HG03432 (cell line): Measurements from ENCODE around the gene PET100.

Source experiments
- ATAC-seq: cut with Tn5 transposase; IDR thresholded peaks from one replicate; pipeline ENCODE4 v1.9.1; 2021; ENCODE audit warnings: mild to moderate bottlenecking, moderate library complexity; ENCODE audit not compliant: unreplicated experiment

Gene PET100, protein sequence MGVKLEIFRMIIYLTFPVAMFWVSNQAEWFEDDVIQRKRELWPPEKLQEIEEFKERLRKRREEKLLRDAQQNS

DNA sequence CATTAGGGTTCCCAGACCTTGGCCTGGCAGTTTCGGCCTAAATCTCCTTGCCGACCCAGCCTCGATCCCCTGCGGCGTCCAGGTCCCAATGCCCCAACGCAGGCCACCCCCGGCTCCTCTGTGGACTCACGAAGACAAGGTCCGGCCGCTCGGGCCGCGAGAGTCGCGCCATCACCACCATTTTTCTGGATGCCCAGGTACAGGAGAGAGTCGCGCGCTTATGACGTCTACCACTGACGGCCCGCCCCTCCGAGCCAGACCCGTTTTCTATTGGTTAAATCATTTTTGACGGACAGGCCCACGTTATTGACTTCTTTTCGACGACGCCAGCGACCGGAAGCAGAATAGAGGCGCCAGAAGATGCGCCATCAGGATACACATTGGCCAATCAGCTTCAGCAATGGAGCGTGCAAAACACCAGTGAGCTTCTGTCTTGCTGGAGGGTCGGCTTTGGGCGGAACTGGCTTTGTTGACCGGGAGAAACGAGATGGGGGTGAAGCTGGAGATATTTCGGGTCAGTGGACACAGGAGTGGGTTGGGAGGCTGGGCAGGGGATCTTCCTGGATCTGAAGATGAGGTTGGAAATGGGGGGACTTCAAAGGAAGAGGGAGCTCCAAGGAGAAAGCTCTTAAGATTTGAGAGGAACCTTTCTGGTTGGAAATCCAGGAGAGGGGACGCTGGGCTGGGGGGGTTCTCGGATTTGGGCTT lies at the start of gene PET100, which contains the start of gene XAB2:
PET100 (plus strand) TSS at position 447 of the 708 bp plus-strand sequence; CDS start at position 488, 41 bp downstream.
XAB2 (minus strand) TSS at position 199 of the 708 bp plus-strand sequence; CDS start at position 181, 18 bp downstream.
- peak; percentile 79 for ATAC-seq

DNA sequence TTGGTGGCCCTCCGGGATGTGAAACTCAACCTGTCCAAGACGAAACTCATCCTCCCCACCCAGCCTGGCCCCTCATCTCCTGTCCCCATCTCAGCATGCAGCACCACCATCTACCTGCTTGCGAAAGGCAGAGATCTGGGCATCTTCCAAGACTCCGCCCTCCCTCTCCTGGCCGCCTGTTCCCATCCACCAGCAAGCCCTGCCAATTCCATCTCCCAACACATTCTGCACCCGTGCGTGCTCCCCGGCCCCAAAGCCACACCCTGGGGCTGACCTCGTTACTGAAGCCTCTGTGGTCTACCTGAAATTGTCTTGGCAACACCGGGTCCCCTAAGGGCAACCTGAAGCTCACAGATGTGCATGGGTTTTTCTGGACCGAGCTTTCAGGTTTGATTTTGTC lies 47.1 kb upstream of the PET100 start:
- ATAC-seq, result no peak

DNA sequence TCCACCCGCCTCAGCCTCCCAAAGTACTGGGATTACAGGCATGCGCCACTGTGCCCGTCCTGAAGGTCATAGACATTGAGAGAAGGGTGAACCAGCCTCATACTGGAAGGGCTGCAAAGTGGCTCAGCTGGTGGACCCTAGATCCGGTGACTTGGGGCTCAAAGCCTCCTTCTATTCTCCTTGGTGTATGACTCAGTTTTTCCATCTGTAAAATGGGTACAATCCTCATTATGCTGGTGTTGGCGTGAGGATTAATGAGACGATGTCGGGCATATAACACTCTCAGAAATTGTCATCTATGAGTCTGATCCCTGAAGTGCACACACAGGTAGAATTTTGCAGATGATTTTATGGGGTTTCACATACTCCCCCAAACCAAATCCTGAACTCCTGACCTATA lies 39.8 kb upstream of the PET100 start:
- ATAC-seq, result no peak

DNA sequence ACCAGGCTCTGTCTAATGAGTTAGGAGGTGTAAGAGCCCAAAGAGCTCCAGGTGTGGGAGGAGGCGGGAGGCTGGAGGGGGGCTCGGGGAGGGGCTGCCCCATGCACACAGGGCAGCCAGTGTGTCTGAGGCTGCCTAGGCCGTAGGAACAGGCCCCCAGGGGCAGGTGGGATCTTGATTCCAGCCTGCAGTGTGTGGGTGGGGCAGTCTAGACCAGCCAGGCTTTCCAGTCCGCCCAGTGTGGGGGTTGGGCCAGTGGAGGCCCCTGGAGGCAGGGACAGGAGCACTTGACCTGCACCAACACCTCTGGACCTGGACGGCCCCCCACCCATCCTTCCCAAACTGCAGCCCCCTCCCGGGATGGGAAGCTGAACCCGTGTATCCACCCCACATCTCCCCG lies 39.3 kb upstream of the PET100 start:
- no peak for ATAC-seq

DNA sequence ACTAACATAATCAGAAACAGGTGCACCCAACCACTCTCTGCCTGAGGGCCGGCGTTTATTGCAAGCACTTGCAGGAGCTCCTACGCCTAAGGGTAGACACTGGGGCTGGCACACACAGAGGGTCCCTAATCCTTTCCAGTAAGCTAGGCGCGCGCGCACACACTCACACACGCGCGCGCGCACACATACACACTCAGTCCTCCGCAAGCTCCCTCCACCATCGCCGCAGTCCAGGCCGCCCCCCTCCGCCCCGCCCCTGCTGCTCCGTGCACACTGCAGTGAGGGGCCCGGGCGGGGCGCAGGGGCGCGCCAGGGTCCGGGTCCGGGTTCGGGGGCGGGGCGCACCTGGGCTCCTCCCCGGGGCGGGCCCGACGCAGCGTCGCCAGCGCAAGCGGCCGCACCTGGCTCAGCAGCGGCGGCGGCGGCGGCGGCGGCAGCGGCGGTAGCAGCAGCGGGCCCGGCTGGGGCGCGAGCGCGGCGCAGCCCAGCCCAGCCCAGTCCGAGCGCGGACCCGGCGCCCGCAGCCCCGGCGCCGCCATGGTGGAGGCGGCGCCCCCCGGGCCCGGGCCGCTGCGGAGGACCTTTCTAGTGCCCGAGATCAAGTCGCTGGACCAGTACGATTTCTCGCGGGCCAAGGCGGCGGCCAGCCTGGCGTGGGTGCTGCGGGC lies 34.0 kb upstream of the PET100 start, which contains the start of gene CAMSAP3:
CAMSAP3 (plus strand) TSS at position 398 of the 668 bp plus-strand sequence; CDS start at position 538, 140 bp downstream.
- ATAC-seq, result peak; percentile 48

DNA sequence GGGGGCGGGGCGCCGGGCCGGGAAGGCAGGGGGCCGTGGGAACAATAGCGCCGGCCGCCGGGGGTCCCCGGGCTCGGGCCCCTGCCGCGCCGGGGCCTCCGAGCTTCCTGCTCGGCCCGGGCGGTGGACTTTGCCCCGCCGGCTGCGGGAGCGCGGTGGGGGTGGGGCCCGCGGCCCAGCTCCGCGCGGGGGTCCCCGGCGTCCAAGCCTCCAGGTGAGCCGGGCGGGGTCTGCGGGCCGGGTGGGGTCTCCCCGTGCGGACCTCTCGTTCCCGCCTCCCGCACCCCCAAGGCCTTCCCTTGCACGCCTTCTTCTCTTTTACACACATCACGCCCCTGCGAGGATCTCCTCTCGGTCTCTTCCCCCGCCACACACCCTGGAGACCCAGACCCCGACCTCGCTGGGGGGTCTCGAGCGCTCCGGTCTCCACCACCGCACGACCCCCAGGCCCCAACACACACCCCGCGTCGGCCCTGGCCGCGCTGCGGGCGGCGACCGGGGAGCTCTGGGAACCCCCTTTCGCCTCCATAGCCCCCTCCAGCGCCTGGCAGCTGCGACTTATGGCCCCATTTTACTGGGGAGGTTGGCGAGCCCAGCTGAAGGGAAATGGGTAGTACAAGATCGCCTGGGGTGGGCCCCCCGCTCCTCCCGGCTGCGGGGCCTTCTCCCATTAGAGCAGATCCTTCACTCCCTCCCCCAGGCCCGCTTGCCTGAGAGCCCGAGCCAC lies 33.2 kb upstream of the PET100 start:
- ATAC-seq, result no peak

DNA sequence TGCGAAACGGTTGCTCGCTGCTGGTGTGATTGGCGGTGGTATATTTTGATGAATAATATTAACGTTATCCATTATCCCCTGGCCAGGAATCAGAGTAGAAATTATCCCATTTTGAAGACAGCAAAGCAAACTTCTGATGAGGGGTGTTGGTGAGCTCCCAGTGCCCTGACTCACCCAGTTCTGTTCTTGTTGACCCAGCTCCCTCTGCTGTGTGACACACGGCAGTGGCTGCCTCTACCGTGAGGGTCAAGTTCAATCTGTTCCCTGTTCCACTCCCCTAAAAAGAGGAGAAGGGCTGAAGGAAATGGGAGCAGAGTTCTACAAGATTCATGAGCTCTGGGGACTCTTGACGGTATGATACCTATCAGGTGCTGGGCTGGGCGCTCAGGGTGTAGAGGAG lies 31.9 kb upstream of the PET100 start:
- ATAC-seq, result no peak

DNA sequence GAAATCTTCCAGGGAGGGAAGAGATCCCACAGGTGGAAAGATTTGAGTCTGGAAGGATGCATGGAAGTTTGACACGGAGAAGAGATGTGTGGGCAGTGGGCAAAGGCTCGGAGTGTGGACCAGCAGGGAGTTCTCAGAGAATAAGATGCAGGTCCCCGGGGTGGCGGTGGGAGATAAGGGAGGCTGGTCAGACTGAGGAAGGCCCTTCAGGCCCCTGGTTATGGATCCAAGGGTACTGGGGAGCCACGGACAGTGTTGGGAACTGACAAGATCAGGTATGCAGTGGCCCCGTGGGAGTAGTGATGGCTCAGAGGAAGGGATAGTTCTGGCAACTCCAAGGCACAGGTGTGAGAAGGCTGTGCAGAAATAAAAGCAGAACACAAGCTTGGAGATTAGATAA lies 31.4 kb upstream of the PET100 start:
- no peak for ATAC-seq

DNA sequence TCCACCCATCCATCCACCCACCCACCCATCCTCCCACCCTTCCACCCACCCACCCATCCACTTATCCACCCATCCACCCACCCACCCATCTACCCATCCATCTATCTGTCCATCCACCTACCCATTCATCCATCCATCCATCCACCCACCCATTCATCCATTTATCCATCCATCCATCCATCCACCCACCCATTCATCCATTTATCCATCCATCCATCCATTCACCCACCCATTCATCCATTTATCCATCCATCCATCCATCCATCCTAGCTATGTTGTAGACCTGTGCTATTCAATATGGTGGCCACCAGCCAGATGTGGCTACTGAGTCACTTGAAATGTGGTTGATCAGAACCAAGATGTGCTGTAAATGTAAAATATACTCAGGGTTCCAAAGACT lies 28.9 kb upstream of the PET100 start:
- no peak for ATAC-seq

DNA sequence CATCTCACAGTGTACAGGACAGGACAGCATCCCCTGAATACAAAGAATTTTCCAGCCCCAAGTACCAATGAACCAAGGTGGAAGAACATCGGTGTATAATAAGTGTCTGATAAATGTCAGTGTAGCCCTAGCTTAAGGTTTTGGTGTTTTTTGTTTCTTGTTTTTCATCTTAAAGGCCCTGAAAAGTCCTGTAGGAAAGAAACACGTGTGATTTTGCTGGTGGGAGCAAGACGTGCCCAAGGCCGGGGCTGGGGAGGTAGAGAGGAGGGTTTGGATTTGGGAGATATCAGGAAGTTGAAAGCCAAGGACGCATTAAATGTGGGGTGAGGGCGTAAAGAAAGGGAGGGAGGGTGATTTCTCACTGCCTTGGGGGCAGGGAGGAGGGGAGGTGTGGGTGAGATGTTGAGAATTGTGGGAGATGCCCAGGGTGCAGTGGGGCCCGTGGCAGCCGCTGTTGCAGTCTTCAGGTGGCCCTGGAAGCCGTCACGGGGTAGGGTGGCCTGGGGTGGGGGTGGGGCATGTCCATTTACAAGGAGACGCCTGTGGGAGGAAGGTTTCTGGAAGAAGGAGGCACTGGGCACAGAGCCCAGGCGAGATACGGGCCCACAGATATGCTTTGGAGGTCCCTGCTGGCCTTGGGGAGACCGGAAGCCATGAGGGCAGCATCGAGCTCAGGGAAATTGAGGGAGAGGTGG lies 27.2 kb upstream of the PET100 start:
- no peak for ATAC-seq

DNA sequence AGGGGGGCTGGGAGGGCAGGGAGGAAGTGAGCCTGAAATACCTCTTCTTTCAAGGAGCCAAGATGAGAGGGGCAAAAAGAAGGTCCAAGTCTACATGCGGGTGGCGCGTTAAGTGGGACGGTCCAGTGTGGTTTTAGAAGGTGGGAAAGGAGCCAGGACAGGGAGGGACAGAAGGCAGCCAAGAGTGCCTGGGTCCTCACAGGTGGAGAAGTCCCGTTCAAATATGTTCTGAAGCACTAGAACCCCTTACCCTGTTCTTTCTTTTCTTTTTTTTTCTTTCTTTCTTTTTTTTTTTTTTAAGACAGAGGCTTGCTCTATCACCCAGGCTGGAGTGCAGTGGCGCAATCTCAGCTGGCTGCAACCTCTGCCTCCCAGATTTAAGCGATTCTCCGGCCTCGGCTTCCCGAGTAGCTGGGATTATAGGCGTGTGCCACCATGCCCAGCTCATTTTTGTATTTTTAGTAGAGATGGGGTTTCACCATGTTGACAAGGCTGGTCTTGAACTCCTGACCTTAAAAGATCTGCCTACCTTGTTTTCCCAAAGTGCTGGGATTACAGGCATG lies 26.6 kb upstream of the PET100 start:
- no peak for ATAC-seq

DNA sequence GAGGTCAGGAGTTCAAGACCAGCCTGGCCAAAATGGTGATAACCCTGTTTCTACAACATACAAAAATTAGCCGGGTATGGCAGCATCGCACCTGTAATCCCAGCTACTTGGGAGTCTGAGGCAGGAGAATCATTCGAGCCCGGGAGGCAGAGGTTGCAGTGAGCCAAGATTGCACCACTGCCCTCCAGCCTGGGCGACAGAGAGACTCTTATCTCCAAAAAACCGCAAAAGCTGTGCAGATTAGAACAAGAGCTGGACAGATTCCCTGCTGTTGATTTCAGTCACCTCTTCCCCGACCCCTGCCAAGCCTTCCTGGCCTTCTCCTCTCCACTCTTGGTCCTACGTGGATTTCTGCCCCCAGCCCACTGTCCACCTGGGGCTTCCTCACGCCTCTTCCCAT lies 25.7 kb upstream of the PET100 start:
- ATAC-seq, result no peak

DNA sequence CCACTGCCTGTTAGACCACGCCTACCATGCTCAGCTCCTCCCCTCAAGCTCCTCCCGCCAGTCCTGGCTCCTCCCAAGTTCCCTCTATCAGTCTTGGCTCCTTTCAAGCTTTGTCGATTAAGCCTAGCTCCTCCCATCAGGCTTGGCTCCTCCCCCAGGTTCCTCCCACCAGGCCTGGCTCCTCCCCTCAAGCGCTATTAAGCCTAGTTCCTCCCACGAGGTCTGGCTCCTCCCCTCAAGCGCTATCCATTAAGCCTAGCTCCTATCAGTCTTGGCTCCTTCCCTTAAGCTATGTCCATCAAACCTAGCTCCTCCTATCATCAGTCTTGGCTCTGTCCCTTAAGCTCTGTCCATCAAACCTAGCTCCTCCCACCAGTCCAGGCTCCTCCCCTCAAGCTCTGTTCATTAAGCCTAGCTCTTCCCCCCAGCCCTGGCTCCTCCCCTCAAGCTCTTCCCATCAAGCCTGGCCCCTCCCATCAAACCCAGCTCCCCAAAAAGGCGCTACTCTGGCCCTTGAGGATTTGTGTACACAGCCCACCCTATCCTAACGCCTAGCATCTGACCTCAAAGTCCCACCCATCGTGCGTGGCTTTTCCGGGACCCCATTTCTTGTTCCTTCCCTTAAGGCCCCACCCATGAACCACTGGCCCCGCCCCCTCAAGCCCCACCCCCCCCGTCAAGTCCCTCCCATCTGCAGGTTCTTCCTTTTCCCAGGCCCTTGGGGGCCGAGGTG lies 23.9 kb upstream of the PET100 start:
- no peak for ATAC-seq

DNA sequence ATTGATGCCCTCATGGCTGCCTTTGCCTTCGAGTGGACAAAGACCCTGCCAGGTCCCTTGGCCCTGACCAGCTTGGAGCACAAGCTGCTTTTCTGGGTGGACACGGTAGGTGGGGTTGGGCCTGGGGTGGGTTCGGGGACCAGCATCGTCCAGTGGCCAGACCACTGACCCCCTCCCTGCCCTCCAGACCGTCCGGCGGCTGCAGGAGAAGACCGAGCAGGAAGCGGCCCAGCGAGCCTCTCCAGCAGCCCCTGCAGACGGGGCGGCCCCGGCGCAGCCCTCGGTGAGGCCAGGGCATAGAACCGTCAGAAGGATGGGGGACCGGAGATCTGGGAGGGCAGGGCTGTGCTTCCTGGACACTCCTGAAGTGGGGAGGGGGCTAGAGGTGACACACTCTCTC lies 23.3 kb upstream of the PET100 start:
- no peak for ATAC-seq

DNA sequence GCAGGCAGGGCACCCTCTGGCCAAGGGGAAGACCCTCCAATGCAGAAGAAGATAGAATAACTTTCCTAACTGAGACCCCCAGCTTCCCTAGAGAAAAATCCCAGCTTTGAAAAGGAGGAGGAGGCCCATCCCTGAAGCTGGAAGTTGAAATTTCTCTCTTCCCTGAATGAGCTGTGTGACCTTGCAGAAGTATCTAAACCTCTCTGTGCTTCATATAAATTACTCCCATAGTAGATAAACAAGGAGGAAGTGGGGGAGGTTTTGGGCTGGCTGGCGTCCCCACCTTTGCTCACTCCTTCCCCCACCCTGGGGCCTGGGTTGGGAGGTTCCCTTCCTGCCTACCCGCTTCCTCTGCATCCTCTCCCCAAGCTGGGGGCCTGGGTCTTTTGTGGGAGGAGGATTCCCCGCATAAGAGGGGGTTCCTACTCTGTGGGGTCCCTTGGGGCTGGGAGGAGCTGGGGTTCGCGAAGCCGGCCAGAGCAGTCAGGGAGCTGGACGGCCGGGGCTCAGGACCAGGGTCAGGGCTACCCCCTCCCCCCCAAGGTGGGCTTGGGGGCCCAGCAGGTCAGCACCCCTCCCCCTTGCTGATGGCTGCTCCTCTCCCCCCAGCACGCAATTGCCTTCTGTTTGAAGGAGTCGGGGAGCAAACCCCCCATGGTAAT lies 22.2 kb upstream of the PET100 start:
- ATAC-seq, result no peak

DNA sequence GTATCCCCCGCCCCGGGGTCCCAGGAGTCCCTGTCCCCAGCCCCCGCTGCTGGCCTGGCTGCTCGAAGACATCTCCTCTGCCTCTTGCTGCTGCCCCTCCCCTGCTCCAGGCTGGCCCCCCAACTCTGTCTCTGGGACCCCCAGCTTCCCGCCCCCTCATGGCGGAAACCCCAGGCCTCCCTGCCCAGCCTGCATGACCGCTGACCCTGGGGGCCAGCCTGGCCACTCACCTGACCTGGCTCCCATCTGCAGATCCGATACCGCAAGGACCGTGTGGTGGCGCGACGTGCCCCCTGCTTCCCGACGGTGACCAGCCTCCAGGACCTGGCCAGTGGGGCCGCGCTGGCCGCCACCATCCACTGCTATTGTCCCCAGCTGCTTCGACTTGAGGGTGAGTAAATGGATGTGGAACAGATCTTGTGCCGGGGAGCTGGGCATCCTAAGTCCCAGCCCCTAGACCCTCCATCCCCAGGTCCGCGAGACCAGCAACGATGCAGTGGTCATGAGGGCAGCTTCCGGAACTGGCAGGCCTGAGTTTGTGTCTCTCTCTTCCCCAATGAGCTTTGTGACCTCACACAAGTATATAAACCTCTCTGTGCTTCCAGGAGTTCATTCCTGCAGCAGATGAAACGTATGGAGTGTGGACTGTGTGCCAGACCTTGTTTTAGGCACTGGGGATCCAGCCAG lies 21.6 kb upstream of the PET100 start:
- no peak for ATAC-seq

DNA sequence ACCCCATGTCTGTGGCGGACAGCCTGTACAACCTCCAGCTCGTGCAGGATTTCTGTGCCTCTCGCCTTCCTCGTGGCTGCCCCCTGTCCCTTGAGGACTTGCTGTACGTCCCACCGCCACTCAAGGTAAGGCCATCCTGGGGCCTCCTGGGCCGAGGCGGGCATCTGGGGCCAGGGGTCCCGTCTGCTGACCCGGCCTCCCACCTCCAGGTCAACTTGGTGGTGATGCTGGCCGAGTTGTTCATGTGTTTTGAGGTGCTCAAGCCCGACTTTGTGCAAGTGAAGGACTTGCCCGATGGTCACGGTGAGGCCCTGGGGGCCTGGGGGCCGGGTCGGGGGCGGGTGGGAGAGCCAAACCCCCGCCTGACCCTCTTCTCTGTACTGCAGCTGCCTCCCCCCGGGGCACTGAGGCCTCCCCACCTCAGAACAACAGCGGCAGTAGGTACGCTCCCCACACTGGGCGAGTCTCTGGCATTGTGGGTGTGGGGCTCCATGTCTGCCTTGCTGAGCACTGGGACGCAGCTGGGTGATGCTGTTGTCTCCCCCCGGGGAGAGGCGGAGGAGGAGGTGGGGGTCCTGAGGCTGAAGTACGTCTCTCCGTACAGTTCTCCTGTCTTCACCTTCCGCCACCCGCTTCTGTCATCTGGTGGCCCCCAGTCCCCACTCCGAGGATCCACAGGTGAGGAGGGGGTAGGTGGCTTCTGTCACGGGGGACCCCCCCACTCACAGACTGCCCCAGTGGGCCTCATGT lies 18.9 kb upstream of the PET100 start:
- ATAC-seq, result no peak
